NK-92 (cell line): Measurements from ENCODE around the gene CFAP65.
A peak's percentile ranks its signal among the peaks of the same experiment; 100 is the strongest.

Experiments used
- DNase-seq: peaks from one replicate; lab custom pipeline; 2025; ENCODE audit not compliant: unreplicated experiment; lab: John Stamatoyannopoulos, UW

Gene CFAP65

GRCh38 chr2:218979846-218980734 lies 61.2 kb downstream of the CFAP65 start:
- peak; percentile 5 for DNase-seq

- no peak for DNase-seq
Measured at GRCh38 chr2:218975060-218975777, 66.1 kb downstream of the CFAP65 start.

GRCh38 chr2:218970894-218971293 lies 70.4 kb downstream of the CFAP65 start:
- DNase-seq = no peak

DNA sequence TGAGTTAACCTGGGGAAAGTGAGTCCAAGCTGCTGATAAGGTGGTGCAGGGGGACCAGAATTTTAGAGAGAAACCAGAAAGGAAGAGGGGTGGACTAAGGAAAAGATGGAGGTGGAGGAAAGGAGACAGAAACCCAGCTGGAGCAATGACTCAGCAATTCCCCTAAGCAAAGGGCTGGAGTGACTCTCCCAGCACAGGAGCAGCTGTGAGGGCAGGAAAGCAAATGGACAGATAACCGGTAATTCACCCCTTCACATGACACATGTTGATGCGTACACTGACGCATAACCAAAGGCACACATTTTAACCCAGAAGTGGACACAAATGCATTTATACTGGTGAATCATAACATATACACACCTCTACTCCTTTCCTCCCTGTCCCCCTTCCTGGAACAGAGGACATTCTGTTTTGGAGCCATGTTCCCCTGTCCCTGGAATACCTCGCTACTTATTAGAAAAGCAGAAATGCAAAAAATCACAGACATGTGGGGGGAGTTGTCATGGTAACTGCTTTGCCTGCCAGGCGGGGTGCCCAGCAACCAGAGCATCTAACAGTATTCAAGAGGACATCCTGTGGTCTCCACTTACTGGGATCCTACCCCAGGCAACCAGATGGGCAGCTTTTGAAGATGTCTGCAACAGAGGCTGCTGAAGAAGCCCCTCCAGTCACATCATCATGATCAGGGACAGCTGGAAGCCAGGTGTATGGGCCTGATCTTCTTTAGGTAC lies 77.1 kb downstream of the CFAP65 start:
- no peak for DNase-seq

DNA sequence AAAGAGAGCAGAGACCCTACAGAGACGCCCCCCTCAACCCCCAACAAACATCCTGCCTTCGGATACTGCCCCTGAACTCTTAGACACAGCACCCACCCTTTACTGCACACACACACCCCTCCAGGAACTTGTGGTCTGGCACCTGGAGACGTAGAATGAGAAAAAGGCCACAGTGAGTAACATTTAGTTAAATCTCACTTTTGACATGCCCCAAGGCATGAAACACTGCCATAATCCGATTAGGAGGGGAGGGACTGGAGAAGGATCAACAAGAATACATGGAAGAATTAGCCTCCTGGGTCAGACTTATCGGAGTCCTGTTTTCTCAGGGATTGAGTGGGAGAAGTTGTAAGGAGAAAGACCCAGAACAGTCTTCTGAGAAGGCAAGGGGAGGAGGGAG lies 77.7 kb downstream of the CFAP65 start:
- DNase-seq = no peak

DNA sequence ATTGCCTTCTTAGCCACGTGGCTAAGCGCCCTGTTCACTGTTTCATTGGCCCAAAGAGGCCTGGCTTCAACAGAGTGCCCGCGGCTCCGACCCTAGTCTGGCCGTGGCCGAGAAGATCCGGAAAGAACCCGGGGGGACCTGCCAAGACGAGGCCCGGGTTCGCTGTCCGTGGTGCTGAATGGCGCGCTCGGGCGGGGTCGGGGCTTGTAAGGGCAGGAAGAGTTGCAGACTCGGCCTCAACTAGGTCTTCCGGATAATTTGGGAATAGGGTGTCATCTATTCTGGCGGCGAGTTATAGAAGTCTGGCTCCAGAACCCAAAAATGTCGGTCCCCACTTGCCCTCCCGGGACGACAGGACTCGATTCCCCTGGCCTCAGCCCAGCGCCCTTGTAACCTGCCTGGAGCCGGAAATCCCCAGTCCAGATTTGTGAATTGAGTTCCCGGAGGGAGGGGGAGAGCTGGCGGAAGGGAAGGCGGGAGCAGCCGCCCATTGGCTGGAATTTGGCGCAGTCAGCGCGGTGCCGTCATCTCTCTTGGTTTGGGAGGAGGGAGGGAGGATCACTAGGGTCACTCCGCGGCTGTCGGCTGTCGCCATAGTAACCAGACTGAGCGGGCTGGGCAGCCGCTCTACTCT lies 78.3 kb downstream of the CFAP65 start:
- no peak for DNase-seq

GRCh38 chr2:218961651-218962570 lies 79.4 kb downstream of the CFAP65 start:
- DNase-seq = no peak

DNA sequence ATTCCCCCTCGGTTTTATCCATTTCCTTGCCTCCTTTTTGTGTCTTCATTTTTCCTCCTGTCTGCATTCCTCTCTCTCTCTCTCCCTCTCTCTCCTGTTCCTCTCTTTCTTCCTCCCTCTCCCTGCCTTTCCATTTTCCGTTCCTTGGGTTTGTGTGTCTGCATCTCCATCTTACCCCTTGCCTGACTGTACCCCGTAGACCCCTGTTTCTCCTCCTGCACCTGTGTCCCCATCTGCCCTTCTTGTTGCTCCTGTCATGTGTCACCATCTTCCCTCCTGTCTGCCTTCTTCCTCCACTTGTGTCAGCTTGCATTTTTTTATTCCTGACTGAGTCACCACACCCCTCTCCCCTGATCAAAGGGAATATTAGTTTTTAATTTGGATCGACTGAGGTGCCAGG lies 80.1 kb downstream of the CFAP65 start:
- no peak for DNase-seq

DNA sequence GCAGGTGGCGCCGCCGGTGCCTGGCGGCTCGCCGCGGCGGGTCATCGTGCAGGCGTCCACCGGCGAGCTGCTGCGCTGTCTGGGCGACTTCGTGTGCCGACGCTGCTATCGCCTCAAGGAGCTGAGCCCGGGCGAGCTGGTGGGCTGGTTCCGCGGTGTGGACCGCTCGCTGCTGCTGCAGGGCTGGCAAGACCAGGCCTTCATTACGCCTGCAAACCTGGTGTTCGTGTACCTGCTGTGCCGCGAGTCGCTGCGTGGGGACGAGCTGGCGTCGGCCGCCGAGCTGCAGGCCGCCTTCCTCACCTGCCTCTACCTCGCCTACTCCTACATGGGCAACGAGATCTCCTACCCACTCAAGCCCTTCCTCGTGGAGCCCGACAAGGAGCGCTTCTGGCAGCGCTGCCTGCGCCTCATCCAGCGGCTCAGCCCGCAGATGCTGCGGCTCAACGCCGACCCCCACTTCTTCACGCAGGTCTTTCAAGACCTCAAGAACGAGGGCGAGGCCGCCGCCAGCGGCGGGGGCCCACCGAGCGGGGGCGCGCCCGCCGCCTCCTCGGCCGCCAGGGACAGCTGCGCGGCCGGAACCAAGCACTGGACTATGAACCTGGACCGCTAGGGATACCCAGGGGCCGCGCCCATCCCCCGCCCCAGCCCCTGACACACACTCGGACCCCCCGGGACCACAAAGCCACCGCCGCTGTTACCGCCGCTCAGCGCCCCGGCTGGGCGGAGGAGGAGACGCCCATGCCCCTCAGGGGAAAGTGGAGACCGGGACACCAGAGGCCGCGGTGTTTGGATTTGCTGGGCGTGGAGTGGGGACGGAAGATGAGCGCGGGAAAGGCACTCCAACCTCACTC lies 80.8 kb downstream of the CFAP65 start:
- no peak for DNase-seq

- no peak for DNase-seq
Measured at GRCh38 chr2:218959761-218960308, 81.5 kb downstream of the CFAP65 start.

DNA sequence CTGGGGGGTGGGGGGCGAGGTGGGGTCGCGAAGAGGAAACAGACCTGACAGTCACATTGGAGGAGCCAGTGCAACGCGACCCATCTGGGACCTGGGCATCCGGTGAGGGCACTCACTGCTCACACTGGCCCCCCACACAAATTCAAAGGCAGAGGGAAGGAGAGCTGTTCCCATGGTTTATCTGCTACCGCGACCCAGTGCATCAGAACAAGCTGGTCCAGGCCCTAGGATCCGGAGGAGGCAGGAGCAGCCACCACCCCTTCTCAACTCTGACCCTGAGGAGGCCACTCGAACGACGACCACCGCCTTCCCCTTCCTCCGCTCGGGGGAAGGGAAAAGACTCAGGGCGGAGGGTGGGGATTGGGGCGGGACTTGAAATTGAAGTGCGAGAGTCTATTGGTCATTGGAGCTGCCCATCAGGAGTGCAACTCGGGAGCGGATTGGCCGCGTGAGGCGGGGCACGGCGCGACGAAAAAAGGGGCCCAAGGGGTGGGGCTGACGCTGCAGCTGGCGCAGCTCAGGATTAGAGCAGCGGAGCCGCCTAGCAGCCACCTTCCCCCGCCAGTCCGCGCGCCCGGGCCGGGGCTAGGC lies 82.1 kb downstream of the CFAP65 start, which contains the start of gene CDK5R2:
TSS of gene CDK5R2 (plus strand) at position 526 of the 591 bp plus-strand sequence. CDS start 155 bp downstream, outside the sequence.
- DNase-seq = no peak

DNA sequence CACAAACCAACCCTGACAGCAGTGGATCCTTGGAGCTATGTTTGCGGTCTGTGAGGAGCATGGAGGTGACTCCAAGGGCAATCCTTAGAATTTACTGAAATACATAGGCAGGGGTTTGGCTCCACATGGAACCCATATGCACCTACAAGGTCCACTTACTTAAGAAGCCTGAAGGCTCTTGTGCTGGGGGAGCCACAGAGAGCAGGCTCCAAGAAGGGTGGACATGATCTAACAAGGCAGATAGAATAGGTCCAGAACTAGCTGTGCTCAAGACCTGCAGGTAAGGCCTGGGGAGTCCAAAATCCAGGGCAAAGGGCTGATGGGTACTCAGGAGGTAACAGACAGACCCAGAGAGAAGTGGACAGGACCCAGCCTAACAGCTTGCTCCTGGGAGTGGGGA lies 83.0 kb downstream of the CFAP65 start:
- no peak for DNase-seq

DNA sequence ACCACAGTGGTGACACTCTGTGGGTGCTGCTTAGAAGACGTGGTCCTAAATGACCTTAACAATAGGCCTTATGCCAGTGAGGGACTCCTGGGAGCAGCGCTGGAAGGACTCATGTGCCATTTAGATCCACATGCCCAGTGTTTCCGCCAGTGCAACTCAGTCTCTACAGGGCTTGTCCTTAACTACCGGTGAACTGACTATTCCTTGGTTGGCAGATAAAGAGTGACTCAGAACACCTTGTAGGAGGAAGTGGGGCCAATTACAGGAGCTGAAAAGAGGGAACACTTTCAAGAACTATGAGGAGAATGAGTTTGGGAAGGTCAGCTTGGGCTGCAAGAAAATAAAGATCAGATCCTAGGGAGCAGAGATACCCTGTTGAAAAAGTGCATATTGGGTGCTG lies 83.6 kb downstream of the CFAP65 start:
- no peak for DNase-seq

- no peak for DNase-seq
Measured at GRCh38 chr2:218956039-218956438, 85.3 kb downstream of the CFAP65 start.

DNA sequence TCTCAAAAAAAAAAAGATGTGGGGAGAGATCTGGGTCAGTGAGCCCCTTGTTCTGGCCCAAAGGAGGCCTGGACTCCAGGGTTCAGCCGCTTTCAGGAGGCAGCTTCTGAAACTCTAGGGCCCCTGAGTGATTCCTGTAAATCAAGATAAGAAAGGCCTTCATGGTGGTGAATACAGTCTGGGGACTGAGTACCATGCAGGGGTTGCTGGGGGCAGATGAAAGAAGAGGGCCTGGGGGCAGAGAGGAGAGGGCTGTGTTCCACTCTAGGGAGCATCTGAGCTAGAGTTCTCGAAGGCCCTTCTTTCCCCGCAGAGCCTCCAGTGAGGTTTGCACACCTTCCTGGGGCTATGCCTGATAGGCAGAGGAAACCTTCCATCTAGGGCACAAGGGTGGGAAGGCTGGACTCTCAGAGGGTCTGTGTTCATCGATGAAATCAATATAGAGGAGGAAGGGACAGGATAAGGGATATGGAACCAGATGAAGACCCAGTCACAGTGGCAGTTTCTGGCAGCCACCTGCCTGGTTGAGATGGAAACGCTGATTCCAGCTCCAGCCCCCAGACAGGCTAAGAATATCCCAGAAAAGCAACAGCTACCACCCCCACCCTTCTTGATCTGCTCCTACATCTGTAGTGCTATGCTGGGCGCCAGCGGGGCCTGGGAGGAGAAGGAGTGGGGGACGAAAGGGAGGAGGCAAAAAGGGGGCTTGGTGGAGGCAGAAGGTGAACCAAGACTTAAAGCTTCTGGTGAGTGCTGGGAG lies 86.6 kb downstream of the CFAP65 start:
- DNase-seq = no peak

DNA sequence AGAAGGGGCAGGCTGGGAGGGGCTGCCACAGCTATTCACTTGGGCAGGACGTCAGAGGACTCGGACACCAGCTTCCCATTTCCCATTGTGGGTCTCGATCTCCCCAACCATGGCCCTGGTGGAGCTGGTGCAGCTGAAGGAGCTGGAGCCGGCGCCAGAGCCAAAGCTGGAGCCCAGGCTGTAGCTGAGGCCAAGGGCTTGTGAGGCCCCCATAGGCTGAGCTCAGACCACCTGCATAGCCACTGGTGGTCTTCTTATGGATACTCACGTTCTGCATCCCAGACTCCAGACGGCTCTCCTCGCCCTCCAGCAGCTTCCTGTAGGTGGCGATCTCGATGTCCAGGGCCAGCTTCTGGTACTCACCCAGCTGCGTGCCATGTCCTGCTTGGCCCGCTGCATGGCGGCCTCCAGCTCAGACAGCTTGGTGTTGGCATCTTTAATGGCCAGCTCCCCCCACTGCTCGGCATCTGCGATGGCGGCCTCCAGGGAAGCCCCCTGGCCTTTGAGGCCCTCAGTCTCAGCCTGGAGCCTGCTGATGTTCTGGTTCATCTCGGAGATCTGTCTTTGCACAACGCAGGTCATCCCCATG lies 87.9 kb downstream of the CFAP65 start:
- DNase-seq = no peak
